ENCODE measurements around the gene CCL4.

The CCL4 gene

GRCh38 chr17:36144014-36144413 is 40.4 kb downstream of the CCL4 start:
- TF ChIP-seq POLR2AphosphoS5 (IDR thresholded peaks at IDR 0.05; ENCODE audit: low read depth, low read length) = no peak
- TF ChIP-seq TAF1 (IDR thresholded peaks at IDR 0.05; ENCODE audit: borderline replicate concordance, insufficient read depth, low read length) = no peak
- no peak for TF ChIP-seq FOXP2 (optimal IDR thresholded peaks at IDR 0.05; ENCODE audit: borderline replicate concordance, extremely low read depth, extremely low read length, insufficient read depth)
- no peak for TF ChIP-seq REST (IDR thresholded peaks at IDR 0.05; ENCODE audit: insufficient read depth in 1 of 2, low read depth in 2 of 2, low read length in 2 of 2)
- no peak for TF ChIP-seq SIN3A (IDR thresholded peaks at IDR 0.05; ENCODE audit: borderline replicate concordance, insufficient read depth, low read length)

GRCh38 chr17:36144981-36145729 is 41.5 kb downstream of the CCL4 start:
- no peak for TF ChIP-seq TAF1 (IDR thresholded peaks at IDR 0.05; ENCODE audit: borderline replicate concordance, insufficient read depth, low read length)
- no peak for TF ChIP-seq REST (IDR thresholded peaks at IDR 0.05; ENCODE audit: insufficient read depth in 1 of 2, low read depth in 2 of 2, low read length in 2 of 2)

GRCh38 chr17:36147601-36148000 is 44.0 kb downstream of the CCL4 start:
- TF ChIP-seq FOXP2 (optimal IDR thresholded peaks at IDR 0.05; ENCODE audit: borderline replicate concordance, extremely low read depth, extremely low read length, insufficient read depth) = no peak
- TF ChIP-seq REST (IDR thresholded peaks at IDR 0.05; ENCODE audit: insufficient read depth in 1 of 2, low read depth in 2 of 2, low read length in 2 of 2) = no peak
- TF ChIP-seq POLR2AphosphoS5 (IDR thresholded peaks at IDR 0.05; ENCODE audit: low read depth, low read length) = no peak
- no peak for TF ChIP-seq SIN3A (IDR thresholded peaks at IDR 0.05; ENCODE audit: borderline replicate concordance, insufficient read depth, low read length)
- no peak for TF ChIP-seq TAF1 (IDR thresholded peaks at IDR 0.05; ENCODE audit: borderline replicate concordance, insufficient read depth, low read length)

- TF ChIP-seq REST (IDR thresholded peaks at IDR 0.05; ENCODE audit: insufficient read depth in 1 of 2, low read depth in 2 of 2, low read length in 2 of 2) (no peak), FOXP2 (optimal IDR thresholded peaks at IDR 0.05; ENCODE audit: borderline replicate concordance, extremely low read depth, extremely low read length, insufficient read depth) (no peak), SIN3A (IDR thresholded peaks at IDR 0.05; ENCODE audit: borderline replicate concordance, insufficient read depth, low read length) (no peak)
These were observed 45.1 kb downstream of the CCL4 start for GRCh38 chr17:36148559-36149295.

Measured in PFSK-1 (cell line).